ENCODE data around the gene DCAF5. TPM values are rescaled to one million over a fixed set of nuclear protein-coding genes. Genes with fewer than 3 reads are reported as not detected.
A peak's percentile ranks its signal among the peaks of the same experiment; 100 is the strongest.

Gene DCAF5
- total RNA-seq (10 to 100 TPM; 24.9 to 50.1 (median 42.4) TPM), polyA plus RNA-seq (10 to 100 TPM; 25.4 to 42.5 TPM)
- long read RNA-seq, donor 1, full-length matches to known transcripts, result 34 of 84 reads
- long read RNA-seq, donor 1, partial matches to known transcripts, result 17 of 84 reads
- long read RNA-seq, donor 1, other reads (novel, unspliced or antisense), result 33 of 84 reads
- long read RNA-seq, donor 2, full-length matches to known transcripts, result 15 of 15 reads
- long read RNA-seq, donor 2, partial matches to known transcripts, result 0 of 15 reads
- long read RNA-seq, donor 2, other reads (novel, unspliced or antisense), result 0 of 15 reads
- long read RNA-seq, donor 3, full-length matches to known transcripts, result 17 of 46 reads
- long read RNA-seq, donor 3, partial matches to known transcripts, result 6 of 46 reads
- long read RNA-seq, donor 3, other reads (novel, unspliced or antisense), result 23 of 46 reads

GRCh38 chr14:69152902-69153151 lies at the start of gene DCAF5:
Gene DCAF5, minus strand, starts transcription at chr14:69153119. Its CDS starts 141 bp downstream, at chr14:69152978.
- H3K27ac ChIP-seq, result peak within 1 kb of the TSS; percentile 72 to 83
- no peak for TF ChIP-seq CTCF (IDR thresholded peaks at IDR 0.05)
- TF ChIP-seq POLR2A (IDR thresholded peaks at IDR 0.05), result no peak
- no peak for TF ChIP-seq EP300 (IDR thresholded peaks at IDR 0.05)
- DNase-seq, result peak in 4 of 5 donors; percentile 92 to 93 (median 92)
- H3K9me3 ChIP-seq, result no peaks in the 10 kb centered on the region
- intact Hi-C loops (cut with DNase I), result no loop called here
- H3K4me1 ChIP-seq (ENCODE audit: insufficient read depth), result peaks cover 2% of the 10 kb centered on the region
- no peaks in the 10 kb centered on the region for H3K27me3 ChIP-seq
- no peaks in the 10 kb centered on the region for H3K36me3 ChIP-seq
- peak within 1 kb of the TSS; percentile 84 for H3K4me3 ChIP-seq
- 0 to 1% (median 1%) methylated on average over 16 to 26 of the region's 26 CpGs for WGBS, 3 donors

GRCh38 chr14:69199786-69200185 lies 46.9 kb upstream of the DCAF5 start:
- no peak for TF ChIP-seq EP300 (IDR thresholded peaks at IDR 0.05)
- no peak for TF ChIP-seq POLR2A (IDR thresholded peaks at IDR 0.05)
- no peak for TF ChIP-seq CTCF (IDR thresholded peaks at IDR 0.05)
- DNase-seq, result no peak
- Histone ChIP-seq H3K27me3 (no peaks in the 10 kb centered on the region), H3K4me1 (ENCODE audit: insufficient read depth) (no peaks in the 10 kb centered on the region), H3K4me3 (no peak overlapping the region), H3K9me3 (no peaks in the 10 kb centered on the region), H3K36me3 (no peaks in the 10 kb centered on the region), H3K27ac (no peak overlapping the region)
- intact Hi-C loops (cut with DNase I), result no loop called here
- 71 to 77% (median 73%) methylated on average over 10 of the region's 10 CpGs for WGBS, 3 donors

- peaks cover 2% of the 10 kb centered on the region for H3K4me1 ChIP-seq (ENCODE audit: insufficient read depth)
- no peak overlapping the region for H3K4me3 ChIP-seq
- 28 to 68% (median 47%) methylated on average over 5 of the region's 5 CpGs for WGBS, 3 donors
- intact Hi-C loops (cut with DNase I), result no loop called here
- H3K36me3 ChIP-seq, result no peaks in the 10 kb centered on the region
- H3K27me3 ChIP-seq, result no peaks in the 10 kb centered on the region
- no peak for DNase-seq
- TF ChIP-seq CTCF (IDR thresholded peaks at IDR 0.05) (no peak), POLR2A (IDR thresholded peaks at IDR 0.05) (no peak), EP300 (IDR thresholded peaks at IDR 0.05) (no peak)
- H3K27ac ChIP-seq, result no peak overlapping the region
- no peaks in the 10 kb centered on the region for H3K9me3 ChIP-seq
Measured at GRCh38 chr14:69193721-69194120, 40.8 kb upstream of the DCAF5 start.

- Histone ChIP-seq H3K27ac (peak within 1 kb of the TSS; percentile 7 to 25), H3K9me3 (no peaks in the 10 kb centered on the region), H3K27me3 (no peaks in the 10 kb centered on the region), H3K4me3 (peak within 1 kb of the TSS; percentile 61), H3K4me1 (ENCODE audit: insufficient read depth) (peaks cover 2% of the 10 kb centered on the region), H3K36me3 (no peaks in the 10 kb centered on the region)
- intact Hi-C loops (cut with DNase I), result no loop called here
- TF ChIP-seq CTCF (IDR thresholded peaks at IDR 0.05), result peak in 1 of 3 donors; percentile 16
- no peak for TF ChIP-seq EP300 (IDR thresholded peaks at IDR 0.05)
- peak; percentile 25 for TF ChIP-seq POLR2A (IDR thresholded peaks at IDR 0.05)
- DNase-seq, result peak; percentile 84 to 90 (median 86)
- 0 to 1% (median 0%) methylated on average over 33 to 58 of the region's 58 CpGs for WGBS, 3 donors
Measured at GRCh38 chr14:69191340-69192111, 38.6 kb upstream of the DCAF5 start, which contains the start of gene EXD2. Gene EXD2, plus strand, starts transcription at chr14:69191498. Its CDS starts 17,973 bp downstream, at chr14:69209471.

Measured in ovary (tissue), 10 donors.